Esophagus mucosa (tissue), 1 donor: Measurements from ENCODE around the gene GFM2. TPM values are rescaled to one million over a fixed set of nuclear protein-coding genes. Genes with fewer than 3 reads are reported as not detected.
"Not testable (repeated sequence)": the region's sequence is repeated elsewhere in the genome, so short reads cannot be mapped to it uniquely, and the experiment has no call there.

Experiments used
- ATAC-seq: fragments of 200-7000 bp; cut with Tn5 transposase; one replicate; pipeline ENCODE4 v1.9.1; 2020
- total RNA-seq: library from RNA; stranded (reverse); gene quantifications from one replicate; pipeline ENCODE4 v1.2.4, GENCODE V29; 2023
- donor health status: DM: yes; HTN: yes; CAD: no.

The GFM2 gene
- total RNA-seq, 1 donor from 2014 or later = 13.9 TPM

DNA sequence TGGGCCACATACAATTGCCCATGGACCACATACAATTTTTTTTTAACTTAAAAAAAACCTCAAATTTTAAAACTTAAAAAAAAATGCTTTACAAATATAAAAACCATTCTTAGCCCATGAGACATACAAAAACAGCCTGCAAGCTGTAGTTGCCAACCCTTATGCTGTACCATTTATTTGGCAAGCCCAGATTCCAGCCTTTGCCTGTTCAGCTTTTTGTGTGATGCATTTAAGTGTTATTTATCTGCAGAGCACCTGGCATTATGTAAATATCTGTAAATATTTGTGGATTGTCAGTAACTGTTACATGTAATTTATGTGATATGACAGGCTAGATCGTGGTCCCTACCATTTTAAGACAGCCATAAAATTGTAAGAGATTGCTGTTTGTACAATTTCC lies 49.3 kb downstream of the GFM2 start:
- ATAC-seq = no peak

DNA sequence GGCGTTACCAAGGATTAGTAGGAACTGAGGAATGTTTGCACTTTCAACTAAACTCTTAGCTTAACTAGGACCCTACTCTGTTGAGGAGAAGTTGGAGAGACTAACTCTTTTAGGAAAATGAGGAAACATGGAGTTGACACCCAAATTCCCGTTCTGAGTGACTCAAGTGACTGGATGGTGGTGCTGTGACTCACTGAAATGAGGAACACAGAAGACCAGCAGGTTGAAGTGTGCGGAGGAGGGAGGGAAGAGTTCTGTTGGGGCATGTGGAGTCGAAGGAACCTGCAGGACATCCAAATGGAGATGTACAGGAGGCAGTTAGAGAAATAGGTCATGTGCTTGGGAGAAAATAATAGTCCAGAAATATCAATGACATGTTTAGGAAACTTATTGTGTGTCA lies 73.7 kb downstream of the GFM2 start:
- ATAC-seq = peak; percentile 52

DNA sequence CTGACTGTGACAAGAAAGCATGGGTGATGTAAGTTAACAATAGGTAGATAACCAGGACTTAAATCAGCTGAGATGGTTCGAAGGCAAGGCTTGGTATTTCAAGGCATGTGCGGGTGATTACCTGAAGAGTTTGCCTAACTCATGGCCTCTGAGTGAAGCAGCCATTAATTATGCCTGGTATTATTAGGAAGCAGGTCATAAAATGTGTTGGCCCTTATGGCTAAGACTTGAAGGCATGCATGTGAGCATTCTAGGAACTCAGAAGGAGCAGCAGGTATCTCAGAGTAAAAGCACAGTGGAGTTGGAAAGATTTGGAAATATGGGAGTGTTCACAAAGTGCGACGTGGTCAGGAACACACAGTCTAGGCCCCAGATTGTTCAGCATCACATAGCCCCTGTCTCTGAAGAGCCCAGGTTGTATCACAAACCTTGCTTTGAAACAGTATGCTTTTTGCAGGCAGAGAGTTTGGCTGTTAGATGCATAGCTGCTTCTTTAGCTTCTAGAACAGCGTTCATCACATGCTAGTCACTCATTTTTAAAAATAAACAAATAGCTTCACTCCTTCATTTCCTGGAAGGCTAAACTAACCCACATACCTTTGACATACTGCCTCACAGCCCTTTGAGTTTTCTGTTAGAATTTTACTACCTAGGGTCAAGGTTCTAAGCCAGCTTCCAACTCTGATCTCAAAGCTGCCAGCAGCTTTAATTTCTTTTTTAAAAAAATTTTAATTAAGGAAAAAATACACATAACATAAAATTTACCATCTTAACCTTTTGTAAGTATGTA lies 79.8 kb downstream of the GFM2 start:
- no peak for ATAC-seq

DNA sequence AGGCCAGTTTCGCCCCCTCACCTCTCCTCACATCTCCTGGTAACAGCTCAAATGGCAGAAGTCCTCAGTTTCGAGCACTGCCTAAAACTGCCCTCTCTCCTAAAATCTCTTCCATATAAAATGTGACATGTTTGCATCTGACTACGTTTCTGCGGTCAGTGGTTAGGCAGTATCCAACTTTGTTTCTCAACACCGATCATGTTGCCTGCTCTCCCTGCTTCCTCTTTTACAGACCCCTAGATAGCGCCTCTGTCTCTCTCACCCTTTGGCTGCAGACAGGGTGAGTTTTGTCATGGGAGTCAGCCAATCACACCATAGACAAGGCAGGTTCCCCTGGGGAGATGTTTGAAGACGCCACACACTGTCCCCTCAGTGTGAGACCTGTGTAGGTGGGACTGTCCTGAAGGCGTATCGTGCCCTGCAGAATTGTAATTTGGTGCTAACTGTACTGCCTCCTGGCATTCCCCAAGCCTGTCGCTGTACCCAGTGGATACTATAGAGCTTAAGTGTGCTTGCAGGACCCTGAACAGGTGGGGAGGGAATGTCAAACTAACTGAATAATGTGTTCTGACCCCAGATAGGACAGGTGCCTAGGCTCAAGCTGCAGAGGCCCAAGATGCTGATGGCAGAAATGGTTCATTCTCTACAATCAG lies 80.8 kb downstream of the GFM2 start:
- ATAC-seq = peak; percentile 8

DNA sequence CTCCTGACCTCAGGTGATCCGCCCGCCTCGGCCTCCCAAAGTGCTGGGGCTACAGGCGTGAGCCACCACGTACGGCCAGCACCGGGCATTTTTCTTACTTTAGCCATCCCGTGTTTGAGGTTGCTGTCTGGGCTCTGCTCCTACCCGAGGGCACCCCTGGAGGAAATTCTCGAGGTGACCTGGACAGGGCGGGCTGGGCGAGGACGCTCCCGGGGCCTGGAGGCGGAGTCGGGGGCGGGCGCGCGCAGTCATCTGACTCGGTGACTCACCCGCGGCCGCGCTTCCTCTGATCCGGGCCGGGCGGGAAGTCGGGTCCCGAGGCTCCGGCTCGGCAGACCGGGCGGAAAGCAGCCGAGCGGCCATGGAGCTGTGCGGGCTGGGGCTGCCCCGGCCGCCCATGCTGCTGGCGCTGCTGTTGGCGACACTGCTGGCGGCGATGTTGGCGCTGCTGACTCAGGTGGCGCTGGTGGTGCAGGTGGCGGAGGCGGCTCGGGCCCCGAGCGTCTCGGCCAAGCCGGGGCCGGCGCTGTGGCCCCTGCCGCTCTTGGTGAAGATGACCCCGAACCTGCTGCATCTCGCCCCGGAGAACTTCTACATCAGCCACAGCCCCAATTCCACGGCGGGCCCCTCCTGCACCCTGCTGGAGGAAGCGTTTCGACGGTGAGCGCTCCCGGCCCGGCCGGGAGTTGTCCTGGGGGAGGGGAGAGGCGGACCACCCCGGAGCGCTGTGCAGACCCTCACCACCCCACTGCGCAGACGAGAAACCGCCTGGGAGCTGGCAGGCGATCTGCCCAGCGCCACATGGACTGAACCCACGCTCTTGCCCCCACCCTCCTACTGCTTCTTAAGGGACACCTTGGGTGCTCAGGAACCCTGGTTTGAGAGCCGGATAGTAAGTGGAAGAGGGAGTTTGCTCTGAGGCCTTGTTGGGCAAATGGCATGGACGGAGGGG lies 81.7 kb downstream of the GFM2 start, which contains the start of gene HEXB:
HEXB (plus strand) TSS at position 334 of the 952 bp plus-strand sequence; CDS start at position 362, 28 bp downstream.
- peak; percentile 97 for ATAC-seq

DNA sequence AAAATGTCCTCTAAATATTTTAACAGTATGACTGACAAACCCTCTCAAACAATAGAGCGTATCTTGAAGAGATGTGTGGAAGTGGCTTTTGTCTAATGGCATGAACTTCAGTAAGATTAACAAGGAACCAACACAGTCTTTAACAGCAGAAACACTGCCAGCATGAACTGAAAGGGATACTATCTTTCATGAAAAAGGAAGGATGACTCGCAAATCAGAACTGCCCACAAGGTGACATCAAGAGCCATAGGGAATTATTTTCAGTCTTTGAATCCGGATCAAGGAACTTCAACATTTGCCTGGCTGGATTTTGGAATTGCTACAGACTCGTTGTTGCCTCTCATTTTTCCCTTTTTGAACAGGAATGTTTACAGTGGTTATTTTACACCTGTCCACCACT lies 87.0 kb downstream of the GFM2 start:
- no peak for ATAC-seq

DNA sequence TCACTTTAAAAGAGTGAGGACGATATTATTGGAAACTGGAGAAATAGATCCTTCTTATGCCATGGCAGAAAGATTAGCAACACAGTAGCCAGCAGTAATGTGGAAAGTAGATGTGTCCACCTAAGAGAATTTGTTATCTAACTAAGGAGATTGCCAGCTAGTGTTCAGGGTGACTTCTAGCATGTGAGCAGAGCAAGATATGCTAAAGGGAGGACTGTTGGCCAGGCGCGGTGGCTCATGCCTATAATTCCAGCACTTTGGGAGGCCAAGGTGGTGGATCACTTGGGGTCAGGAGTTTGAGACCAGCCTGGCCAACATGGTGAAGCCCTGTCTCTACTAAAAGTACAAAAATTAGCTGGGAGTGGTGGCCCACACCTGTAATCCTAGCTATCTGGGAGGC lies 87.6 kb downstream of the GFM2 start:
- not testable (repeated sequence) for ATAC-seq

- not testable (repeated sequence) for ATAC-seq
Measured at GRCh38 chr5:74678123-74678522, 88.8 kb downstream of the GFM2 start.

DNA sequence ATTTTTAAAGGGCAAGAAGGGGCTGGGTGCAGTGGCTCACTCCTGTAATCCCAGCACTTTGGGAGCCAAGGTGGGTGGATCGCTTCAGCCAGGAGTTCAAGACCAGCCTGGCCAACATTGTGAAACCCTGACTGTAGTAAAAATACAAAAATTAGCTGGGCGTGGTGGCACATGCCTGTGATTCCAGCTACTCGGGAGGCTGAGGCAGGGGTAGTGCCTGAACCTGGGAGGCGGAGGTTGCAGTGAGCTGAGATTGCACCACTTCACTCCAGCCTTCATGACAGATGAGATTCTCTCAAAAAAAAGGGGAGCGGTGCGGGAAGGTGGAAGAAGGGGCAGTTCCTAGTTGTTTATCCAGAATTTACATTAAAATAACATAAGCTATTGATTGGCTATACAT lies 90.5 kb downstream of the GFM2 start:
- ATAC-seq = not testable (repeated sequence)

- peak; percentile 35 for ATAC-seq
Measured at GRCh38 chr5:74673011-74673790, 93.7 kb downstream of the GFM2 start.

- ATAC-seq = no peak
Measured at GRCh38 chr5:74672215-74672877, 94.6 kb downstream of the GFM2 start.

Other genes with a start within 250 kb of the GFM2 start
- gene ENC1, start 126.4 kb downstream of the GFM2 start, total RNA-seq = 2.6 TPM
- 52.6 TPM for gene HEXB, start 81.9 kb downstream of the GFM2 start, total RNA-seq
- 39.6 TPM for gene NSA2, start 132 bp upstream of the GFM2 start, total RNA-seq
- gene FAM169A, start 99.3 kb upstream of the GFM2 start, total RNA-seq = 1.5 TPM